ENCODE results near the gene SPTLC3.

Gene SPTLC3

DNA sequence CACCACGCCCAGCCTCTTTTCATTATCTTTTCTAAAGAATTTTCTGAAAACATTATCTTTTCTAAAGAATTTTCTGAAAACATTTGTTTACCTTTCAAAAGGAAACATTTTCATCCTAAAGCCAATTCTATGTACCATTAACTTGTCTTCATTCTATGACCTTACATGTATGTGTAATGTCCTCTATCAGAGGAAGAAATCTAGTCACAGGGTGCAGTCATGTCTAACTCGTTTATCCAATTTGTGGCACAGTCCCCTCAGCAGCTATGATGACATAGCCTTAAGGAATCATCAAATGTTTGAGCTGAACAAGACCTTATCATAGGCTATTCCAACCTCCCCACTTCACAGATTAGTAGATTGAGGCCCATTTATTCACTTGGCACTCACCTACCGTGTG is 21.5 kb upstream of the SPTLC3 start:
- no peak for DNase-seq

DNA sequence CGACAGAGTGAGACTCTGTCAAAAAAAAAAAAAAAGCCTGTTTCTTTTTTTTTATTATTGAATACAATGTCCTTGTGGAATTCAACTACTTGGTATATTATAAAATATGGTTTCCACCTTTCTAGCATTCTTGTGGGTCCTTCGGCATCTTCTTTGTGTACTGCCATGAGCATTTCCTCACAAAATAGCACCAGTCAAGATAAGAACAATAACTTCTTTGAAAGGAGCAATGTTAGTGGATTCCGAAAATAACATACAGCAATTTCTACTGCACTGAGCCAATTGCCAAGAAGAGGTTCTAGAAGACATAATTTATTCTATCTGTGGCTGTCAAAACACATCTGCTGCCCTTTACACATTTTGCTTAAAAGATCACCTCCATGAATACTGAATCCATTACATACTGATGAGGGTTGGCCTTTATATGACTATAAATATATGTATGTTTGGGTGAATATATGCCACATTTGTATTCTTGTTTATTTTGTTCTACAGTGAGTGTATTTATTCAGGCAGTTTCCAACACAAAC is 19.1 kb upstream of the SPTLC3 start:
- DNase-seq: no peak

DNA sequence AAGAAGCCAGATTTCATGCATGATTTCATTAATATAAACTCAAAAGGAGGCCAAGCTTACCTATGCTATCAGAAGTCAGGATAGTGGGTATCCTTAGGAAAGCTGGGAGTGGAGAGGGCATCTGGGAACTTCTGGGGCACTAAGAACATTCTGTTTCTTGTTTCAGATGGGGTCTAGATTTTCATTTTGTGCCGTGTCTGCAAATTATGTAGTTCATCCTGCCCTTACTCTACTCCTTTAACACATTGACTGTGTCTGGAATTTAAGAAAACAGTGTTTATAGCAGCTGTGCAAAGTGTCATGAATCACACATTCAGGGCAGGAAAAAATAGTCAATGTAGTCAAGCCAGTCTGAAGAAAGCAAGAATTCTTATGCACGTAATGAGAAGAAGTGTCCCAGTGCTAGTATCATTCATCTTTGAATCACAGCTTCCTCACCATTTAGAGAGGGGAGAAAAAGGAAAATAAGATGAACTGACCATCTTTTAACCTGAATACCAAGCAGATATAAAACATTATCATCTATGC is 11.6 kb upstream of the SPTLC3 start:
- DNase-seq: no peak

DNA sequence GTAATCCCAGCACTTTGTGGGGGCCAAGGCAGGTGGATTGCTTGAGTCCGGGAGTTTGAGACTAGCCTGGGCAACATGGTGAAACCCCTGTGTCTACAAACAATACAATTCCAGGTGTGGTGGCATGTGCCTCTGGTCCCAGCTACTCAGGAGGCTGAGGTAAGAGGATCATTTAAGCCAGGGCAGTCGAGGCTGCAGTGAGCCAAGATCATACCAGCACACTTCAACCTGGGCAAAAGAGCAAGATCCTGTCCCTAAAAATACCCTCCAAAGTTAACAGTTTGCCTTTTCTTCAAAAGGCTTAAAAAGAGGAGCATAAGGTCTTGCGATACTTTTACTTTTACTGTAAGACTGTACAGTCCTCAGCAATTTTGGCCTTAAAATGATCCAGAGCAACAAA is 10.7 kb upstream of the SPTLC3 start:
- no peak for DNase-seq

DNA sequence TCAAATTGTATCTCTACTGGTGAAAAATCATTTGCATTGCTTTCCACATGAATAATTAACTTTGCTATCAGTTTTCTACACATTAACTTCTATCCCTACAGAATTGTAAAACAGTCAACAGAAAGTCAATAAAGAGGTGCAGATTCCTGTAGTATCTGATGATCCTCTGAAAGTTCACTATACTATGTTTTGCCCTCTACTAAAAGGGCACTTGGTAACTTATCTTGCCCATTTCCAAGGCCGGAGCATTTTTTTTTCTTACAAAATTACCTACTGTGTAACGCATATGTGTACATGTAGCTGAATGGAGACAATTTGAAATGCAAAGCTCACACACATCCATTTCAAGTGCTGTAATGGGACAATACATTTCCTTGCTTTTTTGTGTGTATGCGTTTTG is 9.6 kb upstream of the SPTLC3 start:
- no peak for DNase-seq

DNA sequence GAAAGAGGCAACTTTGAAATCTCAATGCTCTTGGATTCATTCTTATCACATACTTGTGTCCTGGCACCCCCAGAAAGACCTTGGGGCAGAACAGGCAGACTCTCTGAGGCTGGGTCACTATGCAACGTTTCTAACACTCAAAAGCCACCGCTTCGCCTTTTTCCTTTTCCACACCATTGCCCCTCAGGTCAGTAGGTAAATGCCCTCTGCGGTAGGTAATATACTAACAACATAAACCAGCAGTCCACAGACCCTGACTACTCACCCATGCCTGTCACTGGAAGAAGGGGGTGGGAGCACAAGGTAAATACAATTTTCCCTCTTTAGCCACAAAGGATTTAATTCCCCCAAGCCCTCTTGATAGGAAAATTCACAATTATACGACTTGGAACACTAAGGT is 6.5 kb upstream of the SPTLC3 start:
- no peak for DNase-seq

DNA sequence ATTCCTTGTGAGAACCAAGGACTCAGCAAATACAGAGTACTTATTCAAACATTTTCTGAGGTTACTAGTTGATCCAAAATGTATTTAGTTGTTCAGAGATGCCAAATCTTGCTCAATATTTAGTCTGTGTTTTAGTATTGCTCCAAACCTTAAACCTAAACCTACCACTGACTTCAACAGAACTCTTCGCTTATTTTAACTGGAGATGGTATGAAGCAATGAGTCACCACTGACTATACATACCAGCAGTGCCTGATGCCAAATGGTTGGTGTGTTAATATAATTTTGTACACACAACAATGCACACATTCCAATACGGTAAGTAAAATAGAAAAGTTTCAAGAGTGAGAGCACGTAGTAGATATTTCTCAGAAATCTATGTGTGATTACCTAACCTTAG is 1.9 kb upstream of the SPTLC3 start:
- no peak for DNase-seq

DNA sequence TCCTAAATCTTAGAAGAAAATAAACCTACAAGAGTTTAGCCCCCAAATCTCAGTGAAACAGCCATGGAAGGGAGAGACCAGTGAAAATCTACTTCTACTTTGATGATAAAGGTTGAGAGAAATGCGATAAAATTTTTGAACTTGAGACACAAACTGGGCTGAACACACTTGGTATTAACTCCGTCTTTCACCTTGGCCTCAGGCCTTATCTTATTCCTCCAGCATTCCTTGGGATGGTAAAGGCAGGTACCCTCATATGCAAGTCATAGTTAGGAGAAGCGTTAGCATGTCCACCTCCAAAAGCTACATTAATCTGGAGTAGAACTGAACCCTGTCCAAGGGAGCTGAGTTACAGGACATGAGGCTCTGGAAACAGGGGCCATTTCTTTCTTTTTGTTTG is 1.2 kb upstream of the SPTLC3 start:
- DNase-seq: no peak

DNA sequence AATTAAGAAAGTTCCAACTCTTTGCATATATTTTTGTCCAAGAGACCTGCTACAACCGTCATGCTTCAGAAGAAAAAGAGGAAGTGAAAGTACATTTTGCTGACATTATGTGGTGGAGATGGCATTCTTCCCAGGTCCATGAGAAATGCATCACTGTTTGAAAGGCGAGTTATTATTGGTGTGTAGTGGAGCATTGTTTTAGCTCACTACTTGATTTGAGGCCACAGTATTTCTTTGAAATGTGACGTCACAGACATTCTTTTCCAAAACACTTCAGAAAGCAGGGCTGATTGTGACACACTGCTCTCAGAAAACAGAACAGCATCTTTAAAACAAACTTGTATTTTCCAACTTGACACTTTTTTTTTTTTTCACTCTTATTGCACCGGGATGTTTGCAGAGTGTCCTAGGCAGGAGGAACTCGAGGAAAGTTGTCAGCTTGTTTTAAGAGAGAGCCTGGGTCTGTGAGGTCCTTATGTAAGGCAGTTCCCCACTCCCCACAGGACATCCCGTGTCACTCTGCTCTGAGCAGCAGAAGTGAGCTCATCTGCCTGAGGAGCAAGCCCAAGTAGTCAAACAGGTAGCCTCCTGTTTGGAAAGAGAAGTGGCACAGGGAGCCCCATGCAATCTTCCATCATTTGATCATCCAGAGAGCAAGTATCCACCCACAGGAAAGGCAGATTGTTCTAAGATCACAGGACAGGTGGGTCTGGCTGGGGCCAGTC is 1.1 kb downstream of the SPTLC3 start:
- DNase-seq: no peak

DNA sequence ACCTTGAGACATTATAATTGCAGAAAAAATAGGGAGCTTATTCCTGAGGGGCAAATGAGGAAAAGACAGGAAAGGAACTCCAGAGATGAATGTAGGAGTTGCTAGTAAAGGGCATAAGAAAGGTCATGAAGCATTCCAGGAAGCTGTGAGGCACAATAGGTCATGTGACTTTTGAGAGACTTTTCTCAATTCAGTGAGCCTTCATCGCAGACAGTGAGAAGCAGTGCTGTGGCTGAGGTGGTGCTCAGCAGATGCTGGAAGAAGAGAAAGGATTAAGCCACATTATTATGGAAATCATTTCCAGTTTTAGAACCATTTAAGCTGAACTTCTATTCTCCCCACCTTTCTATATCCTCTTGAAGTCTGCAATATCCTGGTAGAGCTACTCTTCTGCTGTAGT is 4.1 kb downstream of the SPTLC3 start:
- DNase-seq: no peak

DNA sequence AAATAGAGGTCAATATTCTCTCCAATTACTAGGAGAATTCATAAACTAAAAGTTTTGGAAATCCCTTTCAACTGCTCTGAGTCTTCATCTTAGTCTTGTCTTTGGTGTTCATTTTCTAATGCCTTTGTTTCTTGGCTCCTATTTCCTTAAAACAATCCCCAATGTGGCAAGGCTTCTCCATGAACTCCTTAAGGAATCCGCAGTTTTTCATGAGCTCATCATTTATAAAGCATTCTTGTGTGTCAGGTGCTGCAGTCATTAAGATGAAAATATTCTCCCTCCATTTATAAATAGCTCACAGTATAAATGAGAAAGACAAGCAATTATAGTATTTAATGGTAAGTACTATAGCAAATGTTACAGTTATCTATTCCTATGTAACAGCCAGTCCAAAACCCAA is 4.6 kb downstream of the SPTLC3 start:
- no peak for DNase-seq

DNA sequence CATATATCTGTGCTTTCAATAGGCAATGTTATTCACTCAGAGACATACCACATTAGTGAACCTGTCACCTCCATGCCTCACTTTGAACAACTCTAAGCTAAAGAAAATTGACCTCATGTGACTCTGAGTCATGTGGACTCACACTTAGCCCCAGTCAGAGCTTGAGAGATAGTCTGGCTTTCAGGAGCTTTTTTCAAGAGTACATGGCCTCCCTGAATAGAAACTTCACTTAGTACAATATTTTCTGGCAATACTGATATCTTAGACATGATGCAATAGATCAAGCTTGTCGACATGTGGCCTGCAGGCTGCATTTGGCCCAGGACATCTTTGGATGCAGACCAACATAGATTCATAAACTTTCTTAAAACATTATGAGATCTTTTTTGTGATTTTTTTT is 8.5 kb downstream of the SPTLC3 start:
- DNase-seq: no peak

DNA sequence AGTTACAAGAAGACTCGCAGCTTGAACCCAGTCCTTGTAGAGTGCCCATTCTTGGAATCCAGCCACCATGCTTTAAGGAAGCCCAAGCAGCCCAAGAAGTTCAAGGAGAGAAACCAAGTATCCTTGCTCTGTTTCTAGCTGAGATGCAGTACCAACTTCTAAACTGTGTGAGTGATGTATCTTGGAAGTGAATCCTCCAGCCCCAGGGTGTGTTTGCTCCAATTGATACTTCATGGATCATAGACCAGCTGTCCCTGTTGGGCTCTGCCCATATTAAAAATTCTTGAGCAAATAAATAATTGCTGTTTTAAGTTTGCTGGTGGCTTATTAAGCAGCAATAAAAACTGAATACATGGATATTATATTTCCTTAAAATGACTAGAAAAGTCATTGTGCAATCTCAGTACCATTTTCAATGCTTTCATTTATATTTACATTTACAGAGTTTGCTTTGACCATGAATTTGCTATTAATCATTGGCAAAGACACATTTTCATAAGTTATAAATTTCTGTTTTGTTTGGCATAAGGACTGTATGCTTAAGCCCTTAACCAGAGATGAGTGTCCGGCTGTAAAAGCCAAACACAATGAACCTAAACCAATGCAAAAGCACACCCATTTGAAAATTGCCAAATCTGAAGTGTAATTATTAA is 9.2 kb downstream of the SPTLC3 start:
- DNase-seq: no peak

DNA sequence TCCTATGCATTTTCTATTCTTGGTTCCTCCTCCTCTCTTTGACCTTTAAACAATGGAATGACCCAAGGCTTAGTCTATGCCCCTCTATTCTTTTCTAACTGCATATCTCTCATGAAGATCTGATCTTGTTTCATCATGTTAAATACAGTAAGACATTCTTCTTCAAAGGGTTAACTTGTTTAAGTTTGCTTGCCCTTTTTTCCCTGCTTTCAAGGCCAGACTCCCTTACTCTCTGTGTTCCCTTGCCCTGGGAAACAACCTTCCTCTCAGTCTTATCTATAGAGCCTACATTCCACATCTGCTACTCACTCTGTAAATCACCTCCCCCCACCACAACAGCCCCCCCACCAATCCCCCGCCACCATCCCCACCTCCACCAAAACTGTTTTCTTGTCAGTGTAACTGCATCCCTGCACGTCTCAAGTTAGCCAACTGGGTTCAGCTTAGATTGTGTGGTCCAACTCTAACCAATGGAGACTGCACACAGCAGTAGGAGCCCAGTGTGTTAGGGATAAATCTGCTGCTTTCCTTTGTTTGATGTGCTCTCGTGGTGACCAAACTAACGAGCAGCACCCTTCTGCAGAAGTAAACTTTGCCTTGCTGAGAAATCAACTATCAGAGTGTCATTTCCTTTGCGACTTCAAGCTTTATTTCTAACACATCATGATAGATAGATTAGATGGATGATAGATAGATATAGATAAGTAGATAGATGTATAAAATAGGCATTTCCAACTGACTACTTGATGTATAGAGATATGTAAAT is 12.6 kb downstream of the SPTLC3 start:
- no peak for DNase-seq

DNA sequence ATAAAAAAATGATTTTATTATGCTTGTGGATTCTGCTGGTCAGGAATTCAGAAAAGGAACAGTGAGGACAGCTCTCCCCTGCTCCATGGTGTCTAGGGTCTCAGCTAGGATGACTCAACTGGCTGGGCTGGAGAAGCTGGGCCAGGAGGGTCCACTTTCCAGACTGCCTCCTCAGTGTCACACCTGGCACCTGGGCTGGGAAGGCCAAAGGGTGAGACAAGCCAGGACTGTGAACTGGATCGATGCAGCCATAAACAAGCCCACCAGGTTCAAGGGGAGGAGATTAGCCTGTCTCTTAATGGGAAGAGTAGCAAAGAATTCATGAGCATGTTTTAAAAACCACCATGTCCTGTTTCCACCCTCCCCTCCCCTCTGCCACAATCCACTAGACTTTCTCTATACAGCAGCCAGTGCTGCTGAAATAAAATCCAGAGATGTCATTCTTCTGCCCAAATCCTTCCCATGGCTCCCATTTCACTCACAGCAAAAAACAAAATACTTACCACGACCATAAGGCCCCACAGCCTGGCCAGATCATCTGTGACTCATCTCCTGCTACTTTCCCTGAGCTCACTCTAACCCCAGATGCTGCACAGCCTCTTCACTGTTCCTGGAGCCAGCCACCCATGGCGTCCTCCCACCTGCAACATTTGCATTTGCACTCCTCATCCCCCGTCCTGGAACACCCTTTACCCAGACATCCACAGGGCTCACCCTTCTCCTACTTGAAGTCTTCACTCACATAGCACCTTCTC is 13.8 kb downstream of the SPTLC3 start:
- DNase-seq: no peak

DNA sequence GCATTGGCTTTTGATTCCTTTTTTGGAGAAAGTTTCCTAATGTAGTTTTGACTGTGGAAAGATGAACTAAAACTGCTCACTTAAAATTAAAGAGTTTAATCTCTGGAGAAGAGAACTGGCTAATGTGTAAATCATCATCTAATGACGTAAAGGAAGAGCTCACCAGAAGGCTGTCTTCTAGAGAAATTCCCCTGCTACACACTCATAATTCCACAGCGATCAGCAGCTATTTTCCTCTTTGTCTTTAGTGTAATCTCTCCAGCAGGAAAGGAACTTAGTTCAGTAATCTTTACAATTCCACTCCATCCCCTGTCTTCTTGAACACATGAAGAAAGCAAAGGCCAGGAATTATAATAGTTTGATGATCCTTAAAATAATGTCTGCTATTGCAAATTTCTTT is 15.8 kb downstream of the SPTLC3 start:
- DNase-seq: no peak

DNA sequence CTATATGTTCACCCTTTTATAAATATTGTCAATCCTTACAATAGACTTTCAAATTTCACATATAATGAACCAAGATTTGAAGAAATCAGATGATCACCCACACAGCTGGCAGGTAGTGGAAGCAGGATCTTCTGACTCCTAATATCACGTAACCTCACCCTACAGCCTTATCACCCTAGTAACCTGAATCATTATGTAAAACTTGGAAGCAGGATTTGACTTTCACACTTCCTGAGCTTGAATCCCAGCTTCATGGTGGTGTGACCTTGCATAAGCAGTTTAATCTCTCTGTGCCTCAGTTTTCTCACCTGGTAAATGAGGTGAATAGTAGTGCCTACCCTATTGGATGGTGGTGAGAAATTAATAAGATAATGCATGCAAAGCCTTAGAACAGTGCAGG is 16.4 kb downstream of the SPTLC3 start:
- DNase-seq: no peak

DNA sequence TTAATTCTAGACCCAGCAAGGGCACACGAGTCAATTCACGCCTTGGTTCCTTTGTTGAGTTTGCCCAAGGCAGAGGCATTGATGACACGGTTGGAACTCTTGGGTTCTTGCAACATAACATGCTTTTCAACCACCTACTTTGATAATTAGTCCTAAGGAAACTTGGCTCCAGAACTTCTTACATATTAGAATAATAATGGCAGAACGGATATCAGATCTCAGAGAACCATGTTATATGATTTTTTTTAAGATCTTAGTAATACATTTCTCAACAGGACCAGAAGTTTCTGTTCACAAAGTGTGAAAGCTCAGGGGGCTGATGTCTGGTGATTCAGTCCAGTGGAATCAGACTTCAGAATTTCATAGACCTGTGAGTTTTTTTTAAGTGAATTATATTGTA is 19.2 kb downstream of the SPTLC3 start:
- no peak for DNase-seq

DNA sequence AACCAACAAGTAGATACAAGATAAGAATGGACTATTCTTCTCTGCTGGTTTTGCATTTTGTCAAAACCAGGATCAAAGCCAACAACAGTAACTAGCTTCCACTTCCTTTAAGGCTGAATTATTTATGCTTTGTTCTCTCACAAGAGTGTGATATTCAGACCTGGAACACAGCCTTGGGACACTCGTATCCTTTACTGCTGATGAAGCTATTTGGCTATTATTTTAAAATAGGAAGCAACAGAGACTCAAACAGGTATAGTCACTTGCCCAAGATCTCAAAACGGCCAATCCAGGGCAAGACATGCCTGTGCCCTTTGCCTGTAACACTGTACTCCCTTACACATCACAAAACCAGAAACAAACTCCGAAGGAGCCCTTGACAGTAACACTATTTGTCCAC is 19.9 kb downstream of the SPTLC3 start:
- no peak for DNase-seq

DNA sequence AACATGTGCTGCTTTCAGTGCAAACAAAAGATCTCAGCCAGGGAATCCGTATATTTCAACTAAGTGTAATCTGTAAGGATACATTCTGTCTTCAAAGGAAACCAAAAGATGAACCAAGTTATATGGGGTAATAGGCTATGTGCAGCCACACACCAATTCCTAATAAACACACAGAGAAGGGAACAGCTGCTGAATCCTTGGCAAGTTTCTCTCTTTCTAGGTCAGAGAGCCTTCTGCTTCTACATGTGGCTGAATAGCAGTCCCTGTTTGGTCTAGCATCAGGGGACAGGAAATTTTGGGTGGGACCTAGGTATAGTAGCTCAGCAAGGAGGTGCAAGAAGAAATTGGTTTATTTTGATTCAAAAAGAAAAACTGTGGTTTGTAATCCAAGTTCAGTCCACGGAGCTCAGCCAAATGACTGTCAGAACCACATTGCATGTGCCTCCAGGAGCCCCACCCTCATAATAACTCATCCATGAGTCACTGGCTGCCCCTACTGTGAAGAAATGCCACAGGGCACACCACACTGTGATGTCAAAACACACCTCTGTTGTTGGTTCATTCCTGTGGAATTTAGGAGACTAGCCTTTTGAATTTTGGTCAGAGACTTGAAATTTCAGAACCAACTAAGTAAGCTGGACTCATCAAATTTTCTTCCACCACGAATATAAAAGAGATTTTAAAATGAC is 21.1 kb downstream of the SPTLC3 start:
- no peak for DNase-seq

DNA sequence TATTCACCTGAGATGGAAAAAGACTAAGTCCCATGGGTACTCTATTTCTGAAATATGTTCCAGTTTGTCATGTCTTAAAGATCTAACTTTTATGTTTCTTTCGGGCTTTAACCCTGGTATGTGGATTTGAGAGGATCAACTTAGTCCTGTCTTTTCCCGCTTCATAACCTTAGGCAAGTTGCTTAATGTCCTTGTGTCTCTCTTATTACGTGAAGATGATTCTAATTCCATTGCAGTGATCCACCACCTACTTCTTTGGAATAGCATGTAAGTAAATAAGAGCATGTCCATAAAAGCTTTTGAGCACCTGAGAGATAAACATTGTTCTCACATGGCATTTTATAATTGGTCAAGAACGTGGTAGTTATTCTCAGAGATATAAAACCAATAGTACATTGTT is 23.0 kb downstream of the SPTLC3 start:
- no peak for DNase-seq

DNA sequence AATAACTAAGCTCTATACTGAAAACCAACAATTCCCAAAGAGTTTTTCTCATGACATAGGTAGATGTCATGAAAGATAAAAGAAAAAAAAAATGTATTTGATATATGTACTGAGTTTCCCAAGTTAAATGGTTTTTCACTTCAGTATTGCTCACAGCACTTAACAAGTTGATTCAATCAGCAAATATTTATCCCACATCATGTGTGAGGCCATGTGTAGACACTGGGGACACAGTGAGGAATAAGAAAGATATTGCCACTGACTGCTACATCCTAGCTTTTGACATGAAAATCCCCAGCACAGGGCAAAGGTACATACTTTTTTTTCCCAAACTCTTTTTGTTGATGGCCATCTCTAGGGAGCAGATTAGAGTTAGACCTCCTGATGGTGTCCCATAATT is 25.3 kb downstream of the SPTLC3 start:
- DNase-seq: no peak
